Body of pancreas (tissue), 4 donors: ENCODE results near the gene SLC25A6.

Experiments used
- CTCF ChIP-seq, 7 experiments: fragments of 450-650 bp in 4 of 7; fragments of 200-600 bp in 3 of 7; sonication (generic) in 3 of 7; IDR thresholded peaks; one replicate each; pipeline ENCODE4 v1.5.1; 2016 to 2019; ENCODE audit warnings: antibody characterized with exemption in 7 of 7
- POLR2A ChIP-seq, 3 donors: fragments of 450-650 bp; IDR thresholded peaks; one replicate each; pipeline ENCODE4 v1.6.1; 2016; ENCODE audit warnings: antibody characterized with exemption in 3 of 3, mild to moderate bottlenecking in 2 of 3

- TF ChIP-seq CTCF (IDR thresholded peaks at IDR 0.05) (no peak), POLR2A (IDR thresholded peaks at IDR 0.05) (no peak)
Observed at GRCh38 chrX:1434871-1435240, 42.9 kb upstream of the SLC25A6 start.
